ENCODE measurements around the gene PIGH.

- TF ChIP-seq CTCF (IDR thresholded peaks at IDR 0.05) (no peak), POLR2A (IDR thresholded peaks at IDR 0.05) (no peak)
Observed at GRCh38 chr14:67573228-67574010, 26.6 kb downstream of the PIGH start.
